ENCODE measurements around the gene ATP1A4.
"Not testable (repeated sequence)": the region's sequence is repeated elsewhere in the genome, so short reads cannot be mapped to it uniquely, and the experiment has no call there.

ATP1A4 gene

DNA sequence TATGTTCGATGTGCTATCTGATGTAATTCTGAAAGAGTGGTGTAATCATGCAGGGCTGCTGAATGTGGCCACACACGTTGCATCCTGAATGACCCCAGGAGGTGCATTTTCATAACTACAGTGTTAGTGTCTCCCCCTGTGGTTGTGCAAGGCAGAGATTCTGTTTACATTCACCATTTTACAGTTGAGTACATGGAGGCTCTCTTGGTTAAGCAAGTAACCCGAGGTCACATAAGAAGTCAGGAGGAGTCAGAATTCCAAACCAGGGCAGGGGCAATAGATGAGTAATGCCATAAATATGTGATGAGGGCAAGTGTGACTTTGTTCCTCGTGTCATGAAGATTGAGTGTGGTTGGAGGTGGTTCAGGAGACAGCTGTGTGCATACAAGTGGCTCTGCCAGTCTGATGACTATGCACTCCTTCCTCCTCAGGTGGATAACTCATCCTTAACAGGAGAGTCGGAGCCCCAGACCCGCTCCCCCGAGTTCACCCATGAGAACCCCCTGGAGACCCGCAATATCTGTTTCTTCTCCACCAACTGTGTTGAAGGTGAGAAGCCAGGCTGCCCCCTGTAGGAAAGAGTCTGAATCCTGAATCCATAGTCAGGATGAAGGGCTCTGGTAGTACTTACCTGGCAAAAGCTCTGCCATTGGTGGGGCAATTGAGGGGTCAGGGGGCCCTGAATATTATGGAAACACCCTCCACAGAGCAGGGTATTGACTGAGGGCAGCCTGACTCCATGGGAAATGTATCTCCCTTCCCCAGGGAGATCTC is 26.5 kb upstream of the ATP1A4 start:
- DNase-seq: no peak

DNA sequence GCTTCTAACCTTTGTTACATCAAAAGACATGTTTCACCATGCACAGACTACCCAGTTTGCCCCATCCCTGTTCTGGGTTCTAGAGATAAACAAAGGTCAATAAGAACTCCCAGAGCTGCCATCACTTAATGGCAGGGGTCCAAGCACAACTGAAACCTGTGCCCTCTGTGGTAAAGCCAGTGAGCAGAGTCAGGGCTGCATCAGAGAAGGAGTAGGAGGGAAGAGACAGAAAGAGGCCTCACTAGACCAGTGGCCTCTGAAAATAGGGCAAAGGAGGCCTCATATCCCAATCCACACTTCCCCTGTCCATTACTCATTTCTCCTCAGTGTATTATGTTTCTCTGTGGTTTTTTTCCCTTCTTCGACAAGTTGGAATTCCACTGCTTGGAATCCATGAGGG is 25.7 kb upstream of the ATP1A4 start:
- DNase-seq: no peak

DNA sequence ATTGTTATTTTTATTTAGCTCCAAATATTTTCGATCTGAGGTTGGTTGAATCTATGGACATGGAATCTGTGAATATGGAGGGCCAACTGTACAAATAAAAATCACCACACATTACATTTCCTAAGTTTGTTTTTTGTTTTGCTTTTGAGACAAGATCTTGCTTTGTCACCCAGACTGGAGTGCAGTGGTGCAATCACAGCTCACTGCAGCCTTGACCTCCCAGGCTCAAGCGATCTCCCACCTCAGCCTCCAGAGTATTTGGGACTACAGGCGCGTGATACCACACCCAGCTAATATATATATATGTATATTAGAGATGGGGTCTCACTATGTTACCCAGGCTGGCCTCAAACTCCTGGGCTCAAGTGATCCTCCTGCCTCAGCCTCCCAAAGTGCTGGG is 25.1 kb upstream of the ATP1A4 start:
- not testable (repeated sequence) for DNase-seq

DNA sequence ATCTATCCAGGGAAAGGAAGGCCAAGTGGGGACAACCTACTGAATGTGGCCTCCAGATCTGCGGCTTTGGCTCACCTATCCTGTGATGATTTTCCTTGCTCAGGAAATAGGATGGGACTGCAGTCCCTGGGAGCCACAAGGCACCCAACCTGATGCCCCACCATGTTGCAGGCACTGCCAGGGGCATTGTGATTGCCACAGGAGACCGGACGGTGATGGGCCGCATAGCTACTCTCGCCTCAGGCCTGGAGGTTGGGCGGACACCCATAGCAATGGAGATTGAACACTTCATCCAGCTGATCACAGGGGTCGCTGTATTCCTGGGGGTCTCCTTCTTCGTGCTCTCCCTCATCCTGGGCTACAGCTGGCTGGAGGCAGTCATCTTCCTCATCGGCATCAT is 24.0 kb upstream of the ATP1A4 start:
- no peak for DNase-seq

DNA sequence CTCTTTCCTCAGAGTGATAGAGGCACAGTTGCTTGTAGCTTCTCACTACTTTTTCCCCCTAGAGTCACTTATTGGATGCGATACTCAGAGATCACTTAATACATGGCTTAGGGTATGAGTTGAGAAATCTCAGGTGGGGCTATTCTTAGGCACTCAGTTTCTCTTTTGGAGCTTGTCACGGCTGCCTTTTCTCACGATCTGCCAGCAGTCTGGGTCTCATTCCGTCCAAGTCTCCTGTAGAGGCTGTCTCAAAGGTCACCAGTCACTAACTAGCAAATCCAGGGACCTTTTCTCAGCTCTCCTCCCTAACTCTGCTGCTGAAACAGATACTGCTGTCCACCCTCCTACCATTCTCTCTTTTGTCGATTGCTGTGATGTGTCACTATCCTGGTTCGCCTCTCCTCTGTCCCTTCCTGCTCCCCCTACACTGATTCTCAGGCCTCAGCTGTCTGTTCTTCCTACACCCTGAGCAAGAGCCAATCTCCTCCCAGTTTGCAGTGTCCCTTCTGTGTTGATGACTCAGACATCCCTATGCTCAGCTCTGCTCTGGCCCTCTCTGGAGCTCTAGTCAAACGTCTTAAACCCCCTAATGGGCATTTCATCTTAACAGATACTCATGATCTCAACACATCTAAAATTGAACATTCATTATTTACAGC is 23.4 kb upstream of the ATP1A4 start:
- DNase-seq: no peak

DNA sequence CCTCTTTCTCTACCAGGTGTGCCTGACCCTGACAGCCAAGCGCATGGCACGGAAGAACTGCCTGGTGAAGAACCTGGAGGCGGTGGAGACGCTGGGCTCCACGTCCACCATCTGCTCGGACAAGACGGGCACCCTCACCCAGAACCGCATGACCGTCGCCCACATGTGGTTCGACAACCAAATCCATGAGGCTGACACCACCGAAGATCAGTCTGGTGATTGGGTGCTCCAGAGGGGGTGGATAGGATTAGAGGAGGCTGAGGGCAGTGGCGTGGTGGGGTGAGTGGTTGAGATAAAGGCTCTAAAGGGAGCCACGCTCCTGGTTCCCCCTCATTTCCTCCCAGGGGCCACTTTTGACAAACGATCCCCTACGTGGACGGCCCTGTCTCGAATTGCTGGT is 22.8 kb upstream of the ATP1A4 start:
- DNase-seq: no peak

DNA sequence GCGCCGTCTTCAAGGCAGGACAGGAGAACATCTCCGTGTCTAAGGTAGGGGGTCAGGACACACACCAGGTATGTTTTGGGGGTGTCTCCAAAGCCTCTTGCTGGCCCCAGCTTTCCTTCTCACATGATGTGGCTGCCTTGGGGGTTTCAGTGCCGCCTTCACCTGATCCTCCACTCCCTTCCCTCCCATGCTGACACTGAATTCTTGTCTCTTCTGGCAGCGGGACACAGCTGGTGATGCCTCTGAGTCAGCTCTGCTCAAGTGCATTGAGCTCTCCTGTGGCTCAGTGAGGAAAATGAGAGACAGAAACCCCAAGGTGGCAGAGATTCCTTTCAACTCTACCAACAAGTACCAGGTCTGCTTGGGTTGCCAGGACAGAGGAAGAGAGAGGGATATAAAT is 22.4 kb upstream of the ATP1A4 start:
- DNase-seq: no peak

DNA sequence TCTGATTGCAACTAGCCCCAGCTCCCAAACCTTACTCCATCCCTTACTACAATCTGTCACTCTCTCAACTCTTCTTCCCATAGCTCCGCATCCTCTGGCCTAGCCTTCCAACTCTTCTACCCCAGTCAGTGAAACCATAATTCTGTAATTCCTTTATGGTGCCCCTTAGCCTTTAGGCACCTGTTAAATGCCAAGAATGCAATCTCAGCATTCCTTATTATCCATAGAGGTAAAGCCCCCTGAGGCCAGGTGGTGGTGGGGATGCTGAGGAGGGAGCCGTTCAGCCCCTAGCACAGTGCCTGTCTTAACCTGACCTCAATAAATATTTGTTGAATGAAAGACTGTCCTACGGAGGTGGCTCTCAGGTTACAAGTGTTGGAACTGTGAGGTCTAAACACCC is 21.8 kb upstream of the ATP1A4 start:
- DNase-seq: no peak

DNA sequence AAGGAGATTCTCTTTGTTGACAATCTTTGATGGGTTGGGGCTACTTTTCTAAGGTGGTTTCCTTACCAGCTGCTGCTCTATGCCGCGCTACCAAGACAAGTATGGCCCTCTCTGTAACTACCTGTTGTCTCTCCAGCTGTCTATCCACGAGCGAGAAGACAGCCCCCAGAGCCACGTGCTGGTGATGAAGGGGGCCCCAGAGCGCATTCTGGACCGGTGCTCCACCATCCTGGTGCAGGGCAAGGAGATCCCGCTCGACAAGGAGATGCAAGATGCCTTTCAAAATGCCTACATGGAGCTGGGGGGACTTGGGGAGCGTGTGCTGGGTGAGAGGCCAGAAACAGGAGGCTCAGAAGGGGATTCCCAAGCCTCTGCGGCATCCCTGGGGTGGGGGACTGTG is 21.4 kb upstream of the ATP1A4 start:
- no peak for DNase-seq

DNA sequence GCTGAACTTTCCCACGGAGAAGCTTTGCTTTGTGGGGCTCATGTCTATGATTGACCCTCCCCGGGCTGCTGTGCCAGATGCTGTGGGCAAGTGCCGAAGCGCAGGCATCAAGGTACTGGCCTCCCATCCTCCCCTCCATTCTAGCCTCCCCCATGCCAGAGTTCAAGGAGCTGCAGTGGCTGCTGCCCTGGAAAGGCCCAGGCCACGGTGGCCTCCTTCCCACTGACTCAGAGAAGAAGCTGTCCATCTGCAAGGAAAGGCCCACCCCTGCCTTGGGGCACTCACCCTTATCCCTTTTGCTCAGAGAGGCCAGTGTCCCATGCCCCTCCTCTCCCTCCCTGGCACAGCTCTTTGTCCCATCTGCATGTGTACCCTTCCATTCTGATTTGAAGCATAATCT is 20.9 kb upstream of the ATP1A4 start:
- no peak for DNase-seq

DNA sequence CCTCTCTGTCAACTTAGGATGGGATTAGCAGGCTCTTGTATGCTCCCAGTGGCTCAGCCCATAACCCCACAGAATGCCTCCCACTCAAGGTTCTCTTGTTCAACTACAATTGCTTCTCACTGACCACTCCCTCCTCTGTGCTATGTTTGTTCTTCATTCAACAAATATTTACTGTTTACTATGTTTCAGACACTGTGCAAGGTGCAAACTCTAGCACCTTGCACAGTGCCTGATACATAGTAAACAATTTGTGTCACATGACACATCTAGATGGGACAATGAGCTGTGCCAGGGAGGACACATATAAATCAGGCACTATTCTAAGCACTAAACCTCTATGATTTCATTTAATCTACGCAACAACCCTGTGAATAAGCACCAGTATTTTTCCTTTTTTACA is 20.5 kb upstream of the ATP1A4 start:
- no peak for DNase-seq

DNA sequence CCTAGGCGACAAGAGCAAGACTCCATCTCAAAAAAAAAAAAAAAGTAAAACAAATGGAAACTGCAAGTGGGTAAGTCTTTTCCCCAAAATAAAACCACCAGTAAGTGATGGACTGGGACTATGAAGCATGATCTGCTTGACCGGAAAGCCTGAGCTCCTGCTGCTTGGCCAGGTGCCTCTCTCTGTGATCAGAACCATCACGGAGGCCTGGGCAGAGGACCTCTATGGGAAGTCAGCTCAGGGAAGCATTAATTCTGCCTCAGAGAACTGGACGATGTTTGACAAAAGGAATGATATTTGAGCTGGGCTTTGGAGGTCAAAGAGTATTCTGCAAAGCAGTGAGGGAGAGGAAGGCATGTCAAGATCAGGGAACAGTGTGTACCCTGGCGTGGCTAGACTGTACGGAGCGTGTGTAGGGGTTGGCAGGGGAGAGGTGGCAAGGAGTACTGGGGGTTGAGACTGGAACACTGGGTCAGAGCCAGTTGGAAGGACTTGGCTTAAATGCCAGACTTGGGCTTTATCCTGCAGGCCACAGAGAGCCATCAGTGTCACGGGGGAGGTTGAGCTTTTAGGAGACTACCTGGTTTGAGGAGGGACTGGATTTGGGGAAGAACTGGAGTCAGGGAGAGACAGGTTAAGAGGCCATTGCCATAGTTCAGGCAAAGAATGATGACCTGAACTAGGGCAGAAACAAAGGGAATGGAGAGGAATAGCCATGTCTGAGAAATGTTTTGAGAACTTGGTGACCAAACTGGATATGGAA is 19.4 kb upstream of the ATP1A4 start:
- no peak for DNase-seq

DNA sequence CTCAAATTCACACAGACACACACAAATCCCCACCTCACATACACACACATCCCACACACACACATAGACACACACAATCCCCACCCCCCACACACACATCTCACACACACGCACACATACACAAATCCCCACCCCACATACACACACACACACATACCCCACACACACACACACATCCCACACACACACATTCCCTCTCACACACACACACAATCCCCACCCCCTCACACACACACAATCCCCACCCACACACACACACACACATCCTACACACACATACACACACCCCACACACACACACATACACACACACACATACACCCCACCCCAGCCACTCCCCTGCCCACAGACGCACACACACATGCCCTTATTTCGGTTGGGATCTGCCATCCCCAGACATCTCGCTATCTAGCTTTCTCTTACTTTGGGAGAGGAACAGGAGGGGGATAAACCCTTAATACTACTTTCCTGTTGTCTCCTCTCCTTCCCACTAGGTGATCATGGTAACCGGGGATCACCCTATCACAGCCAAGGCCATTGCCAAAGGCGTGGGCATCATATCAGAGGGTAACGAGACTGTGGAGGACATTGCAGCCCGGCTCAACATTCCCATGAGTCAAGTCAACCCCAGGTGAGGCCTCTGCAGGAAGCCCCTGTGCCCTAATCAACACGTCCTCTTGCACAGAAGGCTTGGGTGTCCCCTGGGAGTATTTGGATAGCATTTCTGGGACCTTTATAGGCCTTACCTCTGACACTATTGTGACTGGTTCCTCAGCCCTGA is 17.2 kb upstream of the ATP1A4 start:
- no peak for DNase-seq

DNA sequence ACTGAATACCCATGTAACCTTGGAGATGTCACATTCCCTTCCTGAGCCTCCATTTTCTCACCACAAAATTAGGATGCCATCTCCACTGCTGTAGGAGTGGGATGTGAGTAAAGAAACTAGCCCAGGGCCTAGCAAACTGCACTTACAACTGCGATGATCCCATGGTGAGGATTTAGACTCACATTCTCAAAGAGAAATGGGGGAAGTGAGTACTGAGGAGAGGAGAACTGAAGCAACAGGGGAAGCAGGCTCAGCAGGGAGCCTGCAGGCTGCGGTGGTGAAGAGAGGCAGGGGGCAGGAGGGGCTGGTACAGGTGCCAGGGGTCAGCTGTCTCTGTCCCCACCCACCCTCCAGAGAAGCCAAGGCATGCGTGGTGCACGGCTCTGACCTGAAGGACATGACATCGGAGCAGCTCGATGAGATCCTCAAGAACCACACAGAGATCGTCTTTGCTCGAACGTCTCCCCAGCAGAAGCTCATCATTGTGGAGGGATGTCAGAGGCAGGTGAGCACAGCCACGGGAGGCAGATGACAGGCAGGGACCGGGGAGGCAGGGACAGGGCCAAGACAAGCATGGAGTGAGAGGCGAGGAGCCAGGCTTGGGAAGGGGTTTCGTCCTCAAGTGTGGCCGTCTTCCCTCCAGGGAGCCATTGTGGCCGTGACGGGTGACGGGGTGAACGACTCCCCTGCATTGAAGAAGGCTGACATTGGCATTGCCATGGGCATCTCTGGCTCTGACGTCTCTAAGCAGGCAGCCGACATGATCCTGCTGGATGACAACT is 16.4 kb upstream of the ATP1A4 start:
- DNase-seq: no peak

DNA sequence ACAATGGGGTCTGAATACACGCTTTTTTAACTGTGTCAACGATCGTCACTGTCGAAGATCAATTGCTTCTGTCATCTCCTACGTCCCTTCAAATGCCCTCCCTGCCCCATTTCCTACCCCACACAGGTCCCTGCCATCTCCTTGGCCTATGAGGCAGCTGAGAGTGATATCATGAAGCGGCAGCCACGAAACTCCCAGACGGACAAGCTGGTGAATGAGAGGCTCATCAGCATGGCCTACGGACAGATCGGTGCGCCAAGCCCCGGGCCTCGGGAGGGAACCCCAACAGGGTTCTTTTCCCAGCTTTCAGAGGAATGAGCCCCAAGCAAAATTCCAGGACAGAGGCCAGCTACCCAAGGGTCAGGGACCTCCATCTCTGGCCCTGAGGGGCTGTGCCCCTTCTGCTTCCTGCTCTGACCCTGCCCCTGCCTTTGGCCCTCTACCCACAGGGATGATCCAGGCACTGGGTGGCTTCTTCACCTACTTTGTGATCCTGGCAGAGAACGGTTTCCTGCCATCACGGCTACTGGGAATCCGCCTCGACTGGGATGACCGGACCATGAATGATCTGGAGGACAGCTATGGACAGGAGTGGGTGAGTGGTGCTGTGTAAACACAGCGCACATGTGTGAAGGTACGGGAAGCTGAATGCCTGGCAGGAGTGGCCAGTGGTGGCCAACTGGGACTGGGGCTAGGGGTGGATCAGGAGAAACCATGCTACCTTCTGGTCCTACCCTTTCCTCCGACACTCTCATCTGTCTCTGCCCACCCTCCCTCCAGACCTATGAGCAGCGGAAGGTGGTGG is 15.1 kb upstream of the ATP1A4 start:
- DNase-seq: no peak

DNA sequence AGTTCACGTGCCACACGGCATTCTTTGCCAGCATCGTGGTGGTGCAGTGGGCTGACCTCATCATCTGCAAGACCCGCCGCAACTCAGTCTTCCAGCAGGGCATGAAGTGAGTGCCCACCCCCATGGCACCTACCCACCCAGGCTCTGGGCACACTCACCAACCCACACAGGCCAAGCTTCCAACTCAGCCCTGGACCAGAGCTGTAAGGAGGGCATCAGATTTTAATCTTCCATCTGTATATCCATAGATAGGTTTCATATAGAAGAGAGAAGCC is 14.5 kb upstream of the ATP1A4 start:
- no peak for DNase-seq

DNA sequence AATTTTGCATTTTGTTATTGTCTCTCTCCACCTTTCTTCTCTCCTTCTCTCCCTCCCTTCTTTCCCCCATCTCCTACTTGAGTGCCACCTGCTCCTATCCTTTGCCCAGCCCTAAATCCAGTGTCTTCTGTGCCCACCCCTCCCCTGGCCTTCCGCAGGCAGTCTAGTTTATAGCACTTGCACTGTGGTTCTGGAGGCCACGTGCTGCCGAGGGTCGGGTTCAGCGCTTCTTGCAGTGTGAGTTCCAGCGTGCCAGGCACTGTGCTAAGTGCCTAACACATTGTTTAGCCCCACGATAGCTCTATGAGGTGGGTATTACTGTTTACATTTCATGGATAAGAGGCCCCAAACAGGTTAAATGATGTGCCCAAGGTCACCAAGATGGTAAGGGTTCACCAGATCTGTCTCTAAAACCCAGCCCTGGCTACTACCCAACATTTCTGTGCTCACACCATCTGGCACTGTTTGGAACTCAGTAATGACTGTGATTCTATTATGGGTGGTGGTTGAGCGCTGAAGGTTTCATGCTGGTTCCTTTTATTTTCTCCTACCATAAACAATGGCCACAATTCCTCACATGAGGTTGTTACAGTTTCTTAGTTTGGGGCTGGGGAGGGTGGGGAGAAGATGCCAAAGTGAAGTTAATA is 14.1 kb upstream of the ATP1A4 start:
- DNase-seq: no peak

DNA sequence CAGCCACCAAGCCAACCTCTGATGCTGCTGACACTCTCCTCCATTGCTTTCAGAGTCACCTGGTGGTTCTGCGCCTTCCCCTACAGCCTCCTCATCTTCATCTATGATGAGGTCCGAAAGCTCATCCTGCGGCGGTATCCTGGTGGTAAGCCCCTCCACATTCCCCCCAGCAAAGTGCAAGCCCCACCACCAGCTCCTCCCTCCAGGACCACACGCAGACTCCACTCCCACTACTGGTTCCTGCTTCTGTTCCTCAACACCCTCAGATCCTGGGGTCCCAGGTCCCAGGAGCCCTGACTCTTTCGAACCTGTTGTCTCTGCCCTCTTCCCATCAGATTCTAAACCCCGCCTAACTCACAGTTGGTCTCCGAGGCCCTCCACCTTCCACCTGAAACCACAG is 11.6 kb upstream of the ATP1A4 start:
- DNase-seq: no peak

DNA sequence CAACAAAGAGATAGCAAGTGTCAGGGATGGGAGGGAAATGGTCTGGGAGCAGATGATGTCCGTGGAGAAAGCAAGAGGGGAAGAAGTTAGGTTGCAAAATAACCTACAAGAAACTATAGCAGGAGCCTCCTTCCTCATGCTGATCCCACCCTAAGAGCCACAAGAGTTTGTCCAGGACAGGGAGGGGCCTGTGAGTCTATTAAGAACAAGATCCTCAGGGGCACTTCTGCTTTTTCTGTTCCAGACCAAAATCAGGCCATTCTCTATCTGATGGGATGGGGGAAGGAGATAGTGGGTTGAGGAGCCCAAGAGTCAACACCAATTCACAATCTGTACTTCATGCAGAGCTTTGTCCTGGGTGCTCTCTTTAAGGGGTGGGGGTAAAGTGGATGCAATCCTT is 7.7 kb upstream of the ATP1A4 start:
- no peak for DNase-seq

DNA sequence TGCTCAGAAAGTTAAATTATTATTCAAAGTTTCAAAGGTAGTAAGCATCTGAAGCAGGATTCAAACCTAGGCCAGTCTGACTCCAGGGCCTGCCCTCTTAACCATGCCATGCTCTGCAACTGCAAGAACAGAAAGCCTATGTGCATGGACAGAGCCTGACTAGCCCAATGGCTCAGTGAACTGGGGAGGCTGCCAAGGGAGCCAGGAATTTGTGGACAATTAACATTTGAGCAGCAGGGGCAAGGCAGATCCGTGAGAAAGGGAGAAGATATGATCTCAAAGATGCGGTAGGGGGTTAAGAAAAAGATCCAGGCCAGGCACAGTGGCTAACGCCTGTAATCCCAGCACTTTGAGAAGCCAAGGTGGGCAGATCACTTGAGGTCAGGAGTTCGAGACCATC is 6.5 kb upstream of the ATP1A4 start:
- DNase-seq: no peak

DNA sequence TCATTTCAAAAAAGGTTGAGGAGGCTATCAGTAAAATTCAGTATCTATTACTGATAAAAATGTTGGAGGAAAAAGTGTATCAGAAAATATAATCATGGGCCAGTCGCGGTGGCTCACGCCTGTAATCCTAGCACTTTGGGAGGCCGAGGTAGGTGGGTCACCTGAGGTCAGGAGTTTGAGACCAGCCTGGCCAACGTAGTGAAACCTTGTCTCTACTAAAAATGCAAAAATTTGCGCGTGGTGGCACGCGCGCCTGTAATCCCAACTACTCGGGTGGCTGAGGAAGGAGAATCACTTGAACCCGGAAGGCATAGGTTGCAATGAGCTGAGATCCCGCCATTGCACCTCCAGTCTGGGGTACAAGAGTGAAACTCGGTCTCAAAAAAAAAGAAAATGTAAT is 5.3 kb upstream of the ATP1A4 start:
- no peak for DNase-seq

Data from retina (tissue), 1 donor.